Ishikawa (cell line): ENCODE measurements around the gene PRG2.

ENCODE experiments used
- CEBPB ChIP-seq: IDR thresholded peaks from 2 replicates; pipeline ENCODE4 v1.6.1; 2012
- CREB1 ChIP-seq: IDR thresholded peaks from 2 replicates; pipeline ENCODE4 v1.6.1; 2012; ENCODE audit warnings: low read depth
- EGR1 ChIP-seq: IDR thresholded peaks from 2 replicates; pipeline ENCODE4 v1.6.1; 2012
- EP300 ChIP-seq: IDR thresholded peaks from 2 replicates; pipeline ENCODE4 v1.6.1; 2012; ENCODE audit warnings: borderline replicate concordance
- FOXM1 ChIP-seq: IDR thresholded peaks from 2 replicates; pipeline ENCODE4 v1.6.1; 2012; ENCODE audit warnings: low read depth, borderline replicate concordance
- MAX ChIP-seq: IDR thresholded peaks from 2 replicates; pipeline ENCODE4 v1.6.1; 2012
- NFIC ChIP-seq: IDR thresholded peaks from 2 replicates; pipeline ENCODE4 v1.6.1; 2012
- RAD21 ChIP-seq: IDR thresholded peaks from 2 replicates; pipeline ENCODE4 v1.6.1; 2012; ENCODE audit warnings: low read depth
- REST ChIP-seq: IDR thresholded peaks from 2 replicates; pipeline ENCODE4 v1.6.1; 2012; ENCODE audit warnings: low read depth, mild to moderate bottlenecking
- TAF1 ChIP-seq: IDR thresholded peaks from 2 replicates; pipeline ENCODE4 v1.6.1; 2012; ENCODE audit warnings: low read depth, mild to moderate bottlenecking
- TCF12 ChIP-seq: IDR thresholded peaks from 2 replicates; pipeline ENCODE4 v1.6.1; 2012; ENCODE audit warnings: low read depth
- TEAD4 ChIP-seq: IDR thresholded peaks from 2 replicates; pipeline ENCODE4 v1.6.1; 2012
- USF1 ChIP-seq: IDR thresholded peaks from 2 replicates; pipeline ENCODE4 v1.6.1; 2012
- YY1 ChIP-seq: IDR thresholded peaks from 2 replicates; pipeline ENCODE4 v1.6.1; 2012; ENCODE audit warnings: low read depth
- ZBTB7A ChIP-seq: IDR thresholded peaks from 2 replicates; pipeline ENCODE4 v1.6.1; 2012; ENCODE audit warnings: low read depth

Gene PRG2

GRCh38 chr11:57390535-57390934 is at the start of gene PRG2:
TSS of gene PRG2 (minus strand) at chr11:57390650. CDS start at chr11:57389944, 706 bp downstream.
- TF ChIP-seq EP300 = no peak
- TF ChIP-seq TAF1 = no peak
- TF ChIP-seq CREB1 = no peak
- no peak for TF ChIP-seq CEBPB

GRCh38 chr11:57439786-57440185 is 49.3 kb upstream of the PRG2 start:
- no peak for TF ChIP-seq EGR1
- TF ChIP-seq CREB1 = no peak
- TF ChIP-seq FOXM1 = no peak
- TF ChIP-seq REST = no peak
- no peak for TF ChIP-seq TCF12
- TF ChIP-seq MAX = no peak
- TF ChIP-seq USF1 = no peak
- TF ChIP-seq CEBPB = no peak
- TF ChIP-seq RAD21 = no peak
- no peak for TF ChIP-seq EP300
- no peak for TF ChIP-seq TAF1
- TF ChIP-seq ZBTB7A = no peak
- TF ChIP-seq YY1 = no peak

GRCh38 chr11:57438345-57439285 is 48.2 kb upstream of the PRG2 start:
- TF ChIP-seq ZBTB7A (no peak), RAD21 (no peak), FOXM1 (no peak), TAF1 (no peak), EP300 (no peak), CEBPB (no peak)

- no peak for TF ChIP-seq RAD21
- TF ChIP-seq EP300 = no peak
- no peak for TF ChIP-seq TEAD4
- no peak for TF ChIP-seq CEBPB
- TF ChIP-seq TCF12 = no peak
- no peak for TF ChIP-seq MAX
- no peak for TF ChIP-seq USF1
- TF ChIP-seq YY1 = no peak
- TF ChIP-seq NFIC = no peak
- no peak for TF ChIP-seq ZBTB7A
- no peak for TF ChIP-seq EGR1
- TF ChIP-seq REST = no peak
- no peak for TF ChIP-seq TAF1
- no peak for TF ChIP-seq FOXM1
- TF ChIP-seq CREB1 = no peak
Observed at GRCh38 chr11:57436031-57436430, 45.6 kb upstream of the PRG2 start.

GRCh38 chr11:57434640-57435546 is 44.4 kb upstream of the PRG2 start:
- TF ChIP-seq CEBPB (peak; percentile 41; the same call in 1 of the 2 replicates), REST (no peak)
